ENCODE data around the gene VPS33A.

Gene VPS33A

DNA sequence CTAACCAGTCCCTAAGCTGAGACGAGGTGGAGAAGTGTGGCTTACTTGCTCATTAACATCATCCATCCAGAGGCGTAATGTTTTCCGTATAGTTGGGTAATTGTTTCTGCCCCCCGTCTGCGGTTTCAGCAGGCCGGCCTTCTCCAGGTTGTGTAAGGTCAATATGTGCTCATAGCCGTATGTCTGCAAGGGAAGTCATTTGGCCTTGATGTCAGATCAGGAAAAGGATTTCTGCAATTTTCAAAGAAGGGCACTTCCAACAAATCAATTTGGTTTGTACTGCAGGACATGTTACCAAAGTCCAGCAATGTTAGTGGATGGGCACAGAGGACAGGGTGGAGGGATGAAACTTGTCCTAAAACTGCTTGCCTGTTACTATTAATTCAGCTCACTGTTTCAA is 30.6 kb downstream of the VPS33A start:
- no peaks in the 10 kb centered on the region for H3K4me1 ChIP-seq (ENCODE audit: insufficient read depth, low read length, severe bottlenecking)
- H3F3A ChIP-seq (ENCODE audit: insufficient read depth, low read length), result no peaks in the 10 kb centered on the region
- TF ChIP-seq, protein P1, sequence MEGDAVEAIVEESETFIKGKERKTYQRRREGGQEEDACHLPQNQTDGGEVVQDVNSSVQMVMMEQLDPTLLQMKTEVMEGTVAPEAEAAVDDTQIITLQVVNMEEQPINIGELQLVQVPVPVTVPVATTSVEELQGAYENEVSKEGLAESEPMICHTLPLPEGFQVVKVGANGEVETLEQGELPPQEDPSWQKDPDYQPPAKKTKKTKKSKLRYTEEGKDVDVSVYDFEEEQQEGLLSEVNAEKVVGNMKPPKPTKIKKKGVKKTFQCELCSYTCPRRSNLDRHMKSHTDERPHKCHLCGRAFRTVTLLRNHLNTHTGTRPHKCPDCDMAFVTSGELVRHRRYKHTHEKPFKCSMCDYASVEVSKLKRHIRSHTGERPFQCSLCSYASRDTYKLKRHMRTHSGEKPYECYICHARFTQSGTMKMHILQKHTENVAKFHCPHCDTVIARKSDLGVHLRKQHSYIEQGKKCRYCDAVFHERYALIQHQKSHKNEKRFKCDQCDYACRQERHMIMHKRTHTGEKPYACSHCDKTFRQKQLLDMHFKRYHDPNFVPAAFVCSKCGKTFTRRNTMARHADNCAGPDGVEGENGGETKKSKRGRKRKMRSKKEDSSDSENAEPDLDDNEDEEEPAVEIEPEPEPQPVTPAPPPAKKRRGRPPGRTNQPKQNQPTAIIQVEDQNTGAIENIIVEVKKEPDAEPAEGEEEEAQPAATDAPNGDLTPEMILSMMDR (IDR thresholded peaks at IDR 0.05; ENCODE audit: low read length), result no peak
- TF ChIP-seq EZH2 (IDR thresholded peaks at IDR 0.05; ENCODE audit: borderline replicate concordance, low read length), result no peak
- H2AFZ ChIP-seq (ENCODE audit: low read length), result no peak overlapping the region
- no peaks in the 10 kb centered on the region for H3K9me2 ChIP-seq (ENCODE audit: low read depth, low read length)
- H4K20me1 ChIP-seq (ENCODE audit: insufficient read depth, low read length), result no peaks in the 10 kb centered on the region
- H3K79me2 ChIP-seq (ENCODE audit: insufficient read depth, low read length), result no peaks in the 10 kb centered on the region
- no peaks in the 10 kb centered on the region for H3K9me3 ChIP-seq (ENCODE audit: low read length)
- H3K4me2 ChIP-seq (ENCODE audit: low read length), result no peak overlapping the region
- peaks cover 48% of the 10 kb centered on the region for H3K36me3 ChIP-seq (ENCODE audit: insufficient read depth, low read length)
- no peak overlapping the region for H3K9ac ChIP-seq (ENCODE audit: low read length)
- H3K27ac ChIP-seq (ENCODE audit: low read depth, low read length, poor library complexity, severe bottlenecking), result no peak overlapping the region
- H3K27me3 ChIP-seq (ENCODE audit: insufficient read depth, low read length), result no peaks in the 10 kb centered on the region
- H3K4me3 ChIP-seq (ENCODE audit: low read depth, low read length, poor library complexity, severe bottlenecking), result no peak overlapping the region

DNA sequence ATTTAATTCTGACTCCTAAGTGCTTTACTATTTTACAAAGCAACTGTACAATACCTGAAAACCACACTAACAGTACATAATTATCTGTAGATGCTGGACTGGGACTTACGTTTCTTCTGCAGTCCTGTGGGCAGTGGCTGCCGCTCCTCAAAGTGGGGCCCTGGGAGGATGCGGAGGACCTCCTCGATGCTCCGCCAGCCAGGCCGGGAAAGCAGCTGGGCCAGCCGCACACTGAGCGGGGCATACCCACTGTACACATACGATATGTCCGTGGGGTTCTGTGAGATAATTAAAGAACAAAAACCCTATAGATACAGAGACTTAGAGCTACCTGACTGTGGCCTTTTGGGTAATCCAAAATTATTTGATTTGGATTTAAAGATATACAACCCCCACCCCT is 33.6 kb downstream of the VPS33A start:
- Histone ChIP-seq H3K4me2 (ENCODE audit: low read length) (no peak overlapping the region), H3K4me3 (ENCODE audit: low read depth, low read length, poor library complexity, severe bottlenecking) (no peak overlapping the region), H3K27me3 (ENCODE audit: insufficient read depth, low read length) (no peaks in the 10 kb centered on the region), H3K9me3 (ENCODE audit: low read length) (no peaks in the 10 kb centered on the region), H3K79me2 (ENCODE audit: insufficient read depth, low read length) (no peaks in the 10 kb centered on the region), H3K4me1 (ENCODE audit: insufficient read depth, low read length, severe bottlenecking) (no peaks in the 10 kb centered on the region), H3K36me3 (ENCODE audit: insufficient read depth, low read length) (peaks cover 44% of the 10 kb centered on the region), H3F3A (ENCODE audit: insufficient read depth, low read length) (no peaks in the 10 kb centered on the region), H3K27ac (ENCODE audit: low read depth, low read length, poor library complexity, severe bottlenecking) (no peak overlapping the region), H3K9me2 (ENCODE audit: low read depth, low read length) (no peaks in the 10 kb centered on the region), H2AFZ (ENCODE audit: low read length) (no peak overlapping the region), H3K9ac (ENCODE audit: low read length) (no peak overlapping the region), H4K20me1 (ENCODE audit: insufficient read depth, low read length) (no peaks in the 10 kb centered on the region)
- TF ChIP-seq EZH2 (IDR thresholded peaks at IDR 0.05; ENCODE audit: borderline replicate concordance, low read length), result no peak
- TF ChIP-seq, protein P1 (IDR thresholded peaks at IDR 0.05; ENCODE audit: low read length), result no peak

DNA sequence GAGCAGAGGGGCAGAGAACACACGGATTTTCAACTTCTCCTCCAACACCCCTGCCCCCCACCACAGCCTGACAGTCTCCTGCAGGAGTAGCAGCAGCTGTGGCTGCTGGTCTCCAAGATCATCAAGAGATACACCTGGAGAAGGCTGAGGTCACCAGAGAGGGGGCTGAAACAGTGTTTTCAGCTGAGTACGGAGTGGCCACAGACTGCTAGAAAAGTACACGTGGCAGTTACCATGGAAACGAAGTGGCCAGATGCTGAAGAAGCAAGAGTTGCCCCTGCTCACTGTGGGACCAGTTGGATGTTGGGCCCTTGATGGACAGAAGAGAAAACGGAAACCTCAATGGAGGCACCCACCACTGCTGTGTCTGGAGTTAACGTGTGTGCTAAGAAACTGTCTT is 35.5 kb downstream of the VPS33A start:
- H3K9me2 ChIP-seq (ENCODE audit: low read depth, low read length), result no peaks in the 10 kb centered on the region
- H3K4me3 ChIP-seq (ENCODE audit: low read depth, low read length, poor library complexity, severe bottlenecking), result no peak overlapping the region
- H3K27me3 ChIP-seq (ENCODE audit: insufficient read depth, low read length), result no peaks in the 10 kb centered on the region
- H2AFZ ChIP-seq (ENCODE audit: low read length), result no peak overlapping the region
- TF ChIP-seq EZH2 (IDR thresholded peaks at IDR 0.05; ENCODE audit: borderline replicate concordance, low read length), result no peak
- TF ChIP-seq, protein P1 (IDR thresholded peaks at IDR 0.05; ENCODE audit: low read length), result no peak
- H3K79me2 ChIP-seq (ENCODE audit: insufficient read depth, low read length), result no peaks in the 10 kb centered on the region
- H3F3A ChIP-seq (ENCODE audit: insufficient read depth, low read length), result no peaks in the 10 kb centered on the region
- no peaks in the 10 kb centered on the region for H4K20me1 ChIP-seq (ENCODE audit: insufficient read depth, low read length)
- peaks cover 43% of the 10 kb centered on the region for H3K36me3 ChIP-seq (ENCODE audit: insufficient read depth, low read length)
- H3K9ac ChIP-seq (ENCODE audit: low read length), result no peak overlapping the region
- H3K9me3 ChIP-seq (ENCODE audit: low read length), result no peaks in the 10 kb centered on the region
- no peak overlapping the region for H3K4me2 ChIP-seq (ENCODE audit: low read length)
- peaks cover 10% of the 10 kb centered on the region for H3K4me1 ChIP-seq (ENCODE audit: insufficient read depth, low read length, severe bottlenecking)
- H3K27ac ChIP-seq (ENCODE audit: low read depth, low read length, poor library complexity, severe bottlenecking), result no peak overlapping the region
